Right hindlimb (tissue), 1 donor: ENCODE measurements around the gene MYT1.
A peak's percentile ranks its signal among the peaks of the same experiment; 100 is the strongest.

Experiments
- DNase-seq: peaks from one replicate; pipeline ENCODE4 v3.0.0-alpha.2; 2018

The MYT1 gene

DNA sequence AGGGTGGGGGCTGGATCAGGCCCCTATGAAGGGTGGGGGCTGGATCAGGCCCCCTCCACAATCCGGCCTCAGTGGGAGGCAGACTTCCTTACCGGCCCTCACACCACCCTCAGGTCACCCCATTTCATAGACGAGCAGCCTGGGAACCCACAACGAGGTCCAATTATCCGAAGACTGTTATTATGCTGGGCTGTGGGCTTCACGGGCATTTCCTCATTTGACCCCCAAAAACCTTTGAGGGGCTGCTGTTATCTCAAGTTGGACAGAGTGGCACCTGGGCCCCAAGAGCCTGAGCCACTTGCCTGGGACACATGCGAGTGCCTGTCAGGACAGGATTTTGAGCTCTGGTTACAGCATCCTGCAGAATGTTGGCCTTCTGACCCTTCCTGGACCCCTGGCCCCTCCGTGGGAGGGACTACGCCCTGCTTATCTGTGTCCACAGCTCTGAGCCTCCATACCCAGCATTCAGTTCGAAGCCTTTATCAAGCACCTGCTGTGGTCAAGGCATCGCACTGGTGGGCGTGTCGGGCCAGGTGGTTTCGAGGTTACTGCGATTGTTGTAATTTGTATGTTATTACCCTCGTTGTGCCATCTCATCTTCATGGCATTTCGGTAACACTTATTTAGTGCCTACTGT lies 56.8 kb downstream of the MYT1 start:
- DNase-seq = no peak

DNA sequence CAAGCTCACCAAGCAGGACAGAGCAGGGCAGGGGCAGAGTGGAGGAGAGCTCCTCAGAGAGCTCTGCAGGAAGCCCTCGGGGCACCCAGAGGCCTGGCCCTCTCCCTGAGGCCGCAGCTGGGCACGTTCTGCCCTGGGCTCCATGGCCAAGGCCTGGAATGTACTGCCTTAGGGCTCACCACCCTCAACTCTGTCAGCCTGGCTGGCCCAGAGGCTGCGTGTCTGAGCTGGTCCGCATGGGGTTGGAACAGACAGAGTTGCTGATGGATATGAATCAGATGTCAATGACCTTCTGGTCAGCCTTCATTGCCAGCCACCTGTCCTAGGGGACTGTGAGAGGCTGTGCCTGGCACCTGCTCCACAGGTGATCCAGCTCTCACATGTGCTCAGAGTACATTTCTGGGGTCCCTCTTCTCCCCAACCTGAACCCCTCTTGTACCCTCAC lies 58.1 kb downstream of the MYT1 start:
- DNase-seq = no peak

DNA sequence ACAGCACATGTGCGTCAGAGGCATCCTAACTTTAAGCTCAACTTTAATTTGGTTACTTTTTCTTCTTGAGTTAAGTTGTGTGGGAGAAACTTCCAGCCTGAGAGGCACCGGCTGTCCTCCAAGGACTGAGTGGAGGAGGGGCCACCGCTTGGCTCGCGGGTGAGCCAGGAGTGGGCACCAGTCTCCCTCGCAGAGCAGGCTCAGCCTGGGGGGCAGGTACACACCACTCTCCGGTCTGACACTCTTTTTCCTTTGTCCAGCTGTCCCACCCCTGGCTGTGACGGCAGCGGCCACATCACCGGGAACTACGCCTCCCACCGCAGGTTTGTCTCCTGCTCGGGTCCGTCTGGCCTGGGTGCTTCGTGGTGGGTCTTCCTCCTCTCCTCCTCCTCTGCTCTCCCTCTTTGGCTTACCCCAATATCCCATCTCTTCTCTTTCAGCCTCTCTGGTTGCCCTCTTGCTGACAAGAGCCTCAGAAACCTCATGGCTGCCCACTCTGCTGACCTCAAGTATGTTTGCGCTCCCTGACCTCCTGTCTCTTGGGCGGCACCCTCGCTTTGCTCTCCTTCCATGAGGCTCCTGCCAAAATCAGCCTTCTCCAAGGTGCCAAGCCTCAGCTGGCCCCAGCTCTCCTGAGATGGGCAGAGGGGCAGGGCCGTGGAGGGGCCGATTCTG lies 58.7 kb downstream of the MYT1 start:
- DNase-seq = no peak

DNA sequence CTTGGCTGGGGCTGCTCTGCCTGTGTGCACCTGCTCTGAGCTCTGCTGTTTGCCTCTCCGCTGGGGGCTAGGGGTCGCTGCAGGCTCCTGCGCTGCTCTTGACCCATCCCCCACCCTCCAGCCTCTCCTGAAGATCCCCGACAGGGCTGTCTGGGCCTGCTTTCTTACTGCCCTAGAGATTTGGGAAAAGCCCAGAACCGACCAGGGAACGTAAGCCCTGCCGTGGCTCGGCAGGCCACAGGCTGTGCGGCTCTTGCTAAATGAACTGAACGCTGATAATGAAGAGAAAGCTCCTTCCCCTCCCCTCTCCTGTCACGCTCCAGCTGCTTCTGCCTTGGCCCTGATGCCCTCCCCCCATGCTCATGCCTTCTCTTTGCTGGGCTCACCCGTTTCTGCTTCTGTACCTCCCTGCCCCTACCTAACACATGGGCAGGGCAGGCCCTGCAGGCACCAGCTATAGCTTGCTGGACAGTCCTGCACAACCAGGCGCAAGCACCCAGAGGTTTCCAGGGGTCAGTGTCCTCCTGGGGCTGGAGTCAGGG lies 59.3 kb downstream of the MYT1 start:
- DNase-seq = peak; percentile 77

DNA sequence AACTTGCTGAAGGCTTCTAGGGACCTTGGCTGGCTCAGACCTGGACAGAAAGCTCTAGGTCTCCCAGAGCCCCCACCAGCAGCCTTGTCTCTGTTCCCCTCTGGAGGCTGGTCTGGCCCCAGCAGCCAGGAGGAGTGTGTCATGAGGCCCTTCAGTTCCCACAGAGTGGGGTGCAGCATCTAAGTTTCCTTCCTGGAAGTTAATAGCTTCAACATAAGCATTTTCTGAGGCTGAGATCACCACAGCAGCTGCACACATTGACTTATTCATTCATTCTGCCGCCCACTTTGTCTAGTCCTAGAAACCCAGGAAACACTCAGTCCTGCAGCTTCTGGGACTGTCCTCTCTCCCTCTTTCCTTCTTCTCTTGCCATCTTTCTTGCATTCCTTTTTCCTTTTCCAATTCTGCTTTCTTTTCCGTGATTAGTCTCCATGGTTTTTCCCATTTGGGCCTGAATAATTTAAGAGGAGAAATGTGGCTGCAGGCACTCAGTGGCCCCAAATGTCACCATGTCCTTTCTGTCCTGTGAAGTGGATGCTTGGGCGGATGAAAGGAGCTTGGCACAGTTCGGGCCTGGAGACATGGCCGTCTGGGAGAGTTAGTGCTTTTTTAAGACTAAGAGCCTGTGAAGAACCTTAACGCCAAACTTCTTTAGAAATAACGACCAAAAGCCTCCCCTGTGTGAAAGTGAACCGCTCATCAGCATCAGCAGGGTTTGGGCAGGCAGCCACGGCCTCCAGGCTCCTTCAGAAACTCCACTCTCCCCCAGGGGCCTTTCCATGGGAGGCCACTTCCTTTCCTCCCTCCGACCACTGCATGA lies 60.3 kb downstream of the MYT1 start:
- peak; percentile 85 for DNase-seq

DNA sequence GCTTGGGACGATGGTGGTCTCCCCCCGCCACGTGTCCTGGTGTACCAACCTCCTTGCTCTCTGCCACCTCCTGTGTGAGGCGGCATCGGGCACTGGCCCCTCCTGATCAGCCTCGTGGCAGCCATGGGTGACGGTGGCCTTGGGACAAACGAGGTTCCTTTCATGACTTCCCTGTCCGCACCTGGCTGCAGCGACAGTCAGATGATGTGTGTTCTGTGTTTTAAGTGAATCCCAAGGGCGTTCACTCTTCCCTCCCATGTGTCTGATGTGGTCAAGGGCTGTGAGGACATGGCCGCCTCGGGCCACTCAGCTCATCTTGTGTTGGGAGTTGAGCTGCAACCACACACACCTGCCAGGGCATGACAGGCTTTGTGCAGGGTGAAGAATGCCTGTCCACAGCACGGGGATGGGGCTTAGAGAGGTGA lies 60.9 kb downstream of the MYT1 start:
- no peak for DNase-seq

DNA sequence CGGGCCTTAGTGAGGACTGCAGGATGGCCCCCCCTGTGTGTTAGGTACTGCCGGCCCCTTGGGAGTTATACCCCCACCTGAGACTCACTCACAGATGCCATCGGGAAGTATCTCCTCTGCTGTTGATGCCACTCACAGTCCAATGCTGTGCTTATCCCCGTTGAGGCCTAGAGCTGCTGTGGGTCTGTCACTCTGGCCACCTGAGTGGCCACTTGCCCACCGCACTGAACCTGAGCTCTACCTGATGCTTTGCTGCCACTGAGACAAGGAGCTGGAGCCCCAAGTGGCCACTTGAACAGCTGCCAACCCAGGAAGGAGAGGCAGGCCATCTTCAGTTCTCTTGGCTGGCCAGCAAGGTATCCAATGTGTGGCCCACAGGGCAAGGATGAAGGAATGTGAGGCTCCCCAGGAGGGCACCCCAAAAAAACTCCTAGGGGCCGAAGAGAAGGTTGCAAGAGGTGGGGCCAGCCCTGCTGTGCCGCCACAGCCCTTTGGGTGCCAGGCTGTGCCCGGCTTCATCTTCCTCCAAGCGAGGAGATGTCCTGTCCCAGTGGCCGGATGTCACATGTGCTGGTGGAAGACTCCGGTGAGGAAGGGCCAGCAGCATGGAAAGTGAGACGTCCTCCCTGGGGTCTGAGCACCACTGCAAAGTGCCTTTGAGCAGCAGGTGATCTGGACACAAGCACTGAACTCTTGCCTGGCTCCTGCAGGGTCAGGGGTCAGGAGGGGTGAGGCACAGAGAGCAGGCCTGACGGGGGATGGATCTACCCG lies 61.8 kb downstream of the MYT1 start:
- DNase-seq = no peak

DNA sequence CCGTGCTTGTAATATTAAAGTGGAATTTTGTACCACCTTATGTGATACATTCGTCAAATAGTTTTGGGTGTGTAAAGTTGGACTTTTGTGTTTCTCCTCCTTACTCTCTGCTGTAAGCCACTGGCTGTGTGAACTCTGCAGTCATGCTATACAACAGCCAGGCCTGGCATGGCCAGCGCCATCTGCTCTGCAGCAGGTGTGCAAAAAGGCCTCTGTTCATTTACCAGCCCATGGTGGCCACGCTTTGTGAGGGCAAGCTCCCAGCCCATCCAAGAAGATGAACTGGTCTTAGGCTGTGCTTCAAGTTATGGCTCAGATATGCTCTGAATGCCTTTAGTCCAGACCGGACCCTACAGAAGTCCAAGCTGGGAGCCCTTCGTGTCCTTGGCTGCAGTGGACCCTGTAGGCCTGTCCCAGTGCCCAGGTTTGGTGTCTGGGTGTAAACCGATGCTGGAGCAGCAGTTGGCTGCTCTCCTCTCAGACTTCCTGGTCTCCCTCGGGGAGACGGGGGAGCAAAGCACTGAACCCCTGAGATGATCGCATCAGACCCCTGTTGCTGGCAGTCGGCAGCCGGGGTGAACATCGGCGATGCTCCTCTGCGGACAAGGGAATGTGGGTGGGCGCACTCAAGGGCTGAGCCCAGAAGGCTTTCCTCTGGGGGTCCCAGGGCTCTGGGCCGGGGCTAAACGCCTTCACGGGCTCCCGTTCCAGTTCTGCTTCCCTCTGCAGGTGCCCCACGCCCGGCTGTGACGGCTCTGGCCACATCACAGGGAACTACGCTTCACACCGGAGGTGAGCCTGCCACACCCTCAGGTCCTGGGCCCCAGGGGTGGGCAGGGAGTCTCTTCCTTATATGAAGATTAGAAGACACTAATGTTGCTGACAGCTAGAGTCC lies 62.7 kb downstream of the MYT1 start:
- DNase-seq = no peak

DNA sequence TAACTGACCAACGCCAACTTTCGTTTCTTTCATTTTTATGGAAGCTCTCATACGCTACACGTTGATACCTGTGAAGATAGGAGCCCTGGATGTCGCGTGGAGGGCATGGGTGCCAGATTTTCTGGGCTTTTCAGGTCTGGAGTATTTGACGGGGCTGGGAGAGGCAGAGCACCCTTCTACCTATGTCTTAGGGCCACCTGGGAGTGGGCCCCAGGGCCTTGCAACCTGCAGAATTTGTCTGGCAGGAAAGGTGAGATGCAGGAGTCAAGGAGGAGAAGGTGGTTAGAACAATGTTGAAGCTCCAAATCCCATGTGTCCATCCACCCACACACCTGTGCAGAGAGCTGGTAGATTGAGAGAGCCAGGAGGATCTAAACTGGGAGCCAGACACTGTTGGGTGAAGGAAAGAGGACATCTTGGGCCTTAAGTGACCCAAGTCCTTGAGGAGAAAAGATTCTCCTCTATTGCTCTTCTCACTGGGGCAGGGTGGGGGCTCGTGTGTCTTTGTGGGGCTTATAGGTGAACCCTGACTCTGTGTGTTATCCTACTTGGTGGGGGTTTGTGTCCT lies 63.9 kb downstream of the MYT1 start:
- DNase-seq = no peak

DNA sequence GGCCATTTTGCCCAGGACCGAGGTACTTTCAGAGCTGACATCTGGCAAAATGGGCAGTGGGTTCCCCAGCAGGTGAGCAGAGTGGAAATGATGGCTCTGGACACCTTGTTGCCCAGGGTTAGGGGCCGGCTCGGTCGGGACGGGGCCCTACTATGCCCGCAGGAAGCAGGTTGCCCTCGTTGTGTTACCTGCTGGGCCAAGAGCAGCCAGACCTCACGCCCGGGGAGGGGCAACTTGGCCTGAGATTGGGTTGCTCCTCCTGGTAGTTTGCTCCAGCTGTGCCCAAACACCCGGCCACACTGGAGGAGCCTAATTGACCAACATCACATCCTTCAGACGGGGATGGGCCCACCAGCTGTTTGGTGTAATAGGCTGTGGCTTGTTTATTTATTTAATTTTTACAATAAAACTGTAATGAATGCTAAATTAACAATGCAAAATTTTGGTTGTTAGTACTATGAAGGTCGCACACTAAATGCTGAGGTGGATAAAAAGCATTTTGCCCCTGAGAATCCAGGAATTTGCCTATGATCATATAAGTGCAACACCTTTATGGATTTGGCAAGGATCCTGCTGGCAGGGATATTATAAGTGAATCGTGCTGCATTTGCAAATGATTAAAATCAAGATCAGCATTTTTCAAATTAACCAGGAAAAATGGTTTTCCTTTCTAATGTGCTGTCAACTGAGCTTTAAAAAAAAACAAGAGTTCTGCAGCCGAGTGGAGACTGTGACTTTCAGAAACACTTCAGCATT lies 64.7 kb downstream of the MYT1 start:
- DNase-seq = no peak

DNA sequence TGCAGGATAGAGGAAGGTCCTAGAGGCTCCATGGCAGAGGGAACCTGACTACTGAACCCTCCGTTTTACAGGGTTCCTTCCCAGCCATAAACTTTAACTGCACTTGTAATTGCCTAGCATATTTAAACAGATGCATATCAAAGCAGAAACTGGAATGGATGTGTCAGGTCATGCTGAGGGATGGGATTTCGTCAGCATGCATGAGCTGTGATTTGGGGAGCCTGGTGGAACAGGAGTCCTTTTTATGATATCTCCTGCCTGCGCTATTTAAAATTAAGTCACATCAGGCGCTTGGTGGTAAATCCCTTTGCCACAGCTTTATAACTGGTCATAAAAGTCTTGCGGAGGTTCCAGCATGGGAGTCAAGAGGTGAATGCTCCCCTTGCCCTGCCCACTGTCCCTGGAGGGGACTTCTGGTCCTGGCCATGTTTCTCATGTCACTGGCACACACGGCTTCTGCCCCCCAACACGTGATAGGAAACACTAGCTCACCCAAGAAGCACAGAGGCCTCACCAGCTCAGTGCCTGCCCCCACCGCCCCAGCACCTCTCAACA lies 65.3 kb downstream of the MYT1 start:
- no peak for DNase-seq

DNA sequence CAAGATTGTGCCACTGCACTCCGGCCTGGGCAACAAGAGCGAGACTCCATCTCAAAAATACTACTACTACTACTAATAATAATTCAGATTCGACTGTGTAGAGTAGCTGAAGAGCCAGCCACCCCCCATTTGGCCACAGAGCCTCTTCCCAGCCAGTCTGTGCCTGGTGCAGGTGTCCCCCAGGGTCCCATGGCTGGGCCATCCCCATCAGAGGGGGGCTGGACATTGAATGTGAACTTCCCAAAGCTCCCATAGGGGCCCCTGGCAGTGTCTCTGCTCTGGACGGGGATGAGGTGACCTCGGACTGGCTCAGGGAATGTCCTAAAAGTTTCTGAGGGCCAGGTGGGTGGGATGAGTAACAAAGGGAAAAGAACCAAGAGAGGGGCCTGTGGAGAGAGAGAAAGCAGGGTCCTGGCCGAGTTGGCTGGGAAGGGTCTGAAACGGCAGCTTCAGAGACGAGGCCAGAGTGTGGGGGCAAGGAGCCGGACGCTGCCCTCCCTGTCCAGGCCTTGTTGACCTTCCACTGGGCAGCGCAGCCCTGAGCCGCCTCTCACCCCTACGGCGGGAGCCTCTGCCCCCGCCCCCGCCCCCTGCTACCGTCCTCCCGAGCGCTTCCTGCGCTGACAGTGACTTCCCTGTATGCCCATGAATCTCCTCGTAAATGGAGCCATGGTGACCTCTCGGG lies 66.4 kb downstream of the MYT1 start:
- DNase-seq = no peak

DNA sequence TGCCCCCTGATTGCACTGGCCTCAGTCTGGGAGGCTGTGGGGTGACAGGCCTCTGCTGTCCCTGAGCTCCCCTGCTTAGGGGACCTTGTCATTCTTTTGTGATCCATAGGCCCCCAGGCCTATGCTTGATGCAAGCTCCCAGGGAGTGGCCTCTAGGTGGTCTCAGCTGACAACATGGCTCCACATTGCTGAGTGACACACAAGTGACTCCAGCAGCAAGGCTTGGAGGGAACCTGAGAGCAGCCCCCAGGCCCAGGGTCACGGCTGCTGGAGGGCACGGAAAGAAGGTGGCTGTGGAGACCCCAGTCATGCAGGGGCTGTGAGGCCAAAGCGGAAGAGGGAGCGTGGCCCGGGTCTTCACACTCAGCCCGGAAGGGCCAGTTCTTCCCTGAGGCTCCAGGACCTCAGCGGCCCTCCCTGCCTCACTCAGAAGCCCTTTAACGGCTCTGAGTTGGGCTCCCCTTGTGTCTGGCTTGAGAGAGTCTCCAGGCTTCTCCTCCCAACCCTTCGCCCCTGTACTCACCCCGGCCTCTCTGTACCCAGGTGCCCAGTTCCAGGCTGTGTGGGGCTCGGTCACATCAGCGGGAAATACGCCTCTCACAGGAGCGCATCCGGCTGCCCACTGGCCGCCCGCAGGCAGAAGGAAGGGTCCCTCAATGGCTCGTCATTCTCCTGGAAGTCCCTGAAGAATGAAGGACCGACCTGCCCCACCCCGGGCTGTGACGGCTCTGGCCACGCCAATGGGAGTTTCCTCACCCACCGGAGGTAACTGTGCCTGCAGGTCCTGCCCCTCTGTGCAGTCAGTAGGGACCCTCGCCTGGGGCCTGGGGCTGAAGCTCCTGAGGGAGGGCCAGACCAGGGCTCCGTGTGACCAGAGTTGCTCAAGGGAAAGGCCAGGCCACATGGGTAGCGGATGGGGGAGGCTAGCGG lies 67.6 kb downstream of the MYT1 start:
- no peak for DNase-seq

DNA sequence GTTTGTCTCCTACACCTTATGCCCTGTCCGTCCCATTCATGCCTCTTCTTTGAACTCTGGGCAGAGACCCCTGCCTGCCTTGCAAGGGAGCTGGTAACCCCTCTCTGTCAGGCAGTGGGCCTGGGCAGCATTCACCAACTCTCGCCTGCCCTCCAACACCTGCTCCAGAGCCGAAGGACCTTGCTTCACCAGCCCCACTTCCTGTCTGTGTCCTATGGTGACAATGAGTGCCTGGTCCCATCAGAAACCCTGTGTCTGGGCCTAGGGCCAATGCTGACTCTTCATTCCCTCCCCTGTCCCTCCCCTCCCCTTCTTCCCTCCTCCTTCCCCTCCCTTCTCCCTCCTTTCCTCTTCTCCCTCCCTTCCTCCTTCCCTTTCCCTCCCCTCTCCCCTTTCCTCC lies 68.5 kb downstream of the MYT1 start:
- DNase-seq = no peak

DNA sequence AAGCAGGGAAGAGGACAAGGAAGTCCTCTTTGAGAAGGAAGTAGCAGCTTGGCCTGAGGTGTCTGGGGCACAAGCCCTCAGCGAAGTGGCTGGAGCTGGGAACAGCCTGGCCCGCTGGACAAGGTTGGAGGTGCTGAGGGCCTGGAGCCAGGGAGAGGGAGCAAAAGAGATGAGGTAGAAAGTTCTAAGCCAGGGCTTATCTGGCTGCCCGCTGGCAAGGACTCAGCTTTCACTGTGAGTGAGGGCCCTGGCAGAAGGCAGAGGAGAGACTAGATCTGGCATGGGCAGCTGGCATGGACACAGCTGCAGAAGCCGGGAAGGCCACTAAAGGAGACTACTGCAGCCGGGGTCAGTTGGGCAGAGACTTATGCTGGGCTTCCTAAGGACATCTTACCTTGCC lies 69.5 kb downstream of the MYT1 start:
- no peak for DNase-seq

DNA sequence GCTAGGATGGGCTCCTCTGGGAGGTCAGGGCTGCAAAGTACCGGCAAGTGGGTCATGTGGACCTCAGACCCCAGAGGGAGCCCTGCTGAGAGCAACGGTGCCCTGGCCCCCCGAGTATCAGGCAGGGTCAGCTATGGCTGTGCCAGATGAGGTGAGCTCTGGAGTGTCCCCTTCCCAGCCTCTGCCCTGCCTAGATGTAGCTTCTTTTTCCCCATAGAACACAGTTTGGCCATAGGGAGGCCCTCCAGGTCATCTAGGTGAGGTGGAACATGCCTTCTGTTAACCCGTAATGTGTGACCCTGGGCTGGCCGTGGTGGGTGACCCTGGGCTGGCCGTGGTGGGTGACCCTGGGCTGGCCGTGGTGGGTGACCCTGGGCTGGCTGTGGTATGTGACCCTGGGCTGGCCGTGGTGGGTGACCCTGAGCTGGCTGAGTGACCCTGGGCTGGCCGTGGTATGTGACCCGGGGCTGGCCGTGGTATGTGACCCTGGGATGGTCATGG lies 70.1 kb downstream of the MYT1 start:
- DNase-seq = peak; percentile 4

DNA sequence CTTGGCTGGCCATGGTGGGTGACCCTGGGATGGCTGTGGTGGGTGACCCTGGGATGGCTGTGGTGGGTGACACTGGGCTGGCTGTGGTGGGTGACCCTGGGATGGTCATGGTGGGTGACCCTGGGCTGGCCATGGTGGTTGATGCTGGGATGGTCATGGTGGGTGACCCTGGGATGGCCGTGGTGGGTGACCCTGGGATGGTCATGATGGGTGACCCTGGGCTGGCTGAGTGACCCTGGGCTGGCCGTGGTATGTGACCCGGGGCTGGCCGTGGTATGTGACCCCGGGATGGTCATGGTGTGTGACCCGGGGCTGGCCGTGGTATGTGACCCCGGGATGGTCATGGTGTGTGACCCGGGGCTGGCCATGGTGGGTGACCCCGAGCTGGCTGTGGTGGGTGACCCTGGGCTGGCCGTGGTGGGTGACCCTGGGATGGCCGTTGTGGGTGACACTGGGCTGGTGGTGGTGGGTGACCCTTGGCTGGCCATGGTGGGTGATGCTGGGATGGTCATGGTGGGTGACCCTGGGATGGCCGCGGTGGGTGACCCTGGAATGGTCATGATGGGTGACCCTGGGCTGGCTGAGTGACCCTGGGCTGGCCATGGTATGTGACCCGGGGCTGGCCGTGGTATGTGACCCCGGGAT lies 70.8 kb downstream of the MYT1 start:
- DNase-seq = peak; percentile 5
